HG02798 (cell line): ENCODE results near the gene RIN3.
"Not testable (repeated sequence)": the region's sequence is repeated elsewhere in the genome, so short reads cannot be mapped to it uniquely, and the experiment has no call there.

Experiments used
- ATAC-seq: cut with Tn5 transposase; IDR thresholded peaks from one replicate; pipeline ENCODE4 v1.9.1; 2021; ENCODE audit warnings: mild to moderate bottlenecking; ENCODE audit not compliant: unreplicated experiment, poor library complexity

The RIN3 gene

DNA sequence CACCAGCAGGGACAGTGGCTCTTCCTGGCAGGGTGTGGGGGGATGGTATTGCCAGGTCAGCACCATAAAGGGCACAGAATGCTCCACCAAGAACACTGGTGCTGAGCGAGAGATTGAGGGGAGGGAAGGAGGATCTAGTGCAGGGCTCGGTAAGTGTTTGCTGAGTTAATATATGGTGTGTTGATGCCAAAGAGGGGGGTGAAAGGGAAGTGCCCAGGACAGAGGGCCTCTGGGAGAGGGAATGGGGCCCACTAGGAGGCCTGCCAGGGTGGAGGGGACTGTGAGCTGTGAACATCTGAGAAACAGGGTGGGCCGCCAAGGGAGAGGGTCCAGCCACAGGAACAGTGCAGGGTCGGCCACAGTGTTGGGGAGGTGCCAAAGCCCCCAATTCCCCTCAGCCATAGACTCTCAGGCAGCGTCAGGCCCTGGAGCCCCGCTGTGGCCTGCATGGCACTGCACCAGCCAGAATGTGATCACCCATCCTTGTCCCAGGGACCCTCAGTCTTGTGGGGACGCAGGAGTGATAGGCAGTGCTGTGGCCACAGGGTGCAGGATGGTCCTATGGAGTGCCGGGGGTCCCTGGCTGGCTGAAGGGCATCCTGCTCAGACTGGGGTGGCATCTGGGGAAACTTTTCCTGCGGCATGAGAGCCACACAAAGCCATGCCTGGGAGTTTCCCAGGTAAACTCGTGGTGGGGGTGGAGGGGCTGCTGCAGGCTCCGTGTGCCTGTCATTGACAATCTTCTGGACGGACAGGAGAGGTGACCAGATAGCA, 11.9 kb downstream of the RIN3 start:
- no peak for ATAC-seq

DNA sequence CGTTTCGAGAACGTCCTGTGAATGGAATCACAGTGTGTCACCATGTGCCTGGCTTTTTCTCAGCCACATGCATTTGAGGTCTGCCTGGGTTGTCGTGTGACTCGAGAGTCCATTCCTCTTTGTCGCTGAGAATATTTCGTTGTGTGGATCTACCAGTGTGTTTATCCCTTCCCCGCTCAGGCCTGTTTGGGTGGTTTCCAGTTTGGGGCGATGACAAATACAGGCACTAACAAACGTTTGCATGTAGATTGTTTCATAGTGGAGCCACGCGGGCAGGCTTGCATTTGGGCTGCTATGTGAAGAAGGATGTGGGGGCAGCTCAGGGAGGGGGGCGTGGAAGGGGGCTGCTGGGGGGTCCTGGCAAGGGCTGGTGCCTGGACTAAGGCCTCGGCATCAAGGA, 14.1 kb downstream of the RIN3 start:
- ATAC-seq, result no peak

DNA sequence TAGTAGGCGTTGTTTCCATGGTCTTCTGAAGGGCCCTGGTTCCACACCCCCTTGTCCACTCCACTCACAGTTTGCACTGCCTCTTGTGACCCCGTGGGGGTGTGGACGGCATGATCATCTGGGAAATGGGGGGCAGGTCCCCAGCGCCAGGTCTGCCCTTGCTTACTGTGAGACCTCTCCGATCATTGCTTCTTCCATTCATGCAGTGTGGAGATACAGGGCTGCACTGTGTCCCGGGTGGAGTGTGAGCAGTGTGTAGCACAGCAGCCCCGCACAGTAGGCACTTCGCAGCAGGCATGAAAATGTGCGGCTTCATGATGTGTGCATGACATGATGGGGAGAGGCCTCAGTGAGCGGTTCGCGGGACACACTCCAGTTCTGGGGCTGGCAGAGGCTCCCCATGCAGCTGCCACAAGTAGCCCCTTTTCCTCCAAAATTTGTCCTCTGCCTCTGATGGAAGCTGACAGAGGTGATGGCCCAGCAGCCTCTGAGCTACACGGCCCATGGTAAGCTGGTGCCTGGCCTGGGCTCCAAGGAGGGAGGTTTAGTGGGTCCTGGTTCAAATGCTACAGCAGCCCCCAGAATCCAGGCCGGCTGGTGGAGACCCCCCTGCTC, 15.0 kb downstream of the RIN3 start:
- ATAC-seq, result no peak

DNA sequence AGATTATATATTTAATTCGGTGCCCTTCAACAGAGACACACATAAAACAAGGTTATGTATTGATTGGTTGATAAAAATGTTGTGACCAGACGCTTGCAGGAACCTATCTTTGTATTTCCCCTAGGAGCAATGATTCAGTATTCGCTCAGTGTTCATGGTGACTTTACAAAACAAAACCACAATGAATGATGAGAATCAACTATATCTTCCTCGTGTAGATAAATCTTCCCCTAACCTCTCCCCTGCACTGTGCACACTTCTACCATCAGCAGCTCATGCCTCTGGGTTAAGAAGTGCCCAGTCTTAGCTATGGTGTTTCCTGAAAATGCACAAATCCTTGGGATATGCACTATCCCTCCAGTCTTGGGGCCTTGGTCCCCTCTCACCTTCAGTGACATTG, 16.3 kb downstream of the RIN3 start:
- no peak for ATAC-seq

DNA sequence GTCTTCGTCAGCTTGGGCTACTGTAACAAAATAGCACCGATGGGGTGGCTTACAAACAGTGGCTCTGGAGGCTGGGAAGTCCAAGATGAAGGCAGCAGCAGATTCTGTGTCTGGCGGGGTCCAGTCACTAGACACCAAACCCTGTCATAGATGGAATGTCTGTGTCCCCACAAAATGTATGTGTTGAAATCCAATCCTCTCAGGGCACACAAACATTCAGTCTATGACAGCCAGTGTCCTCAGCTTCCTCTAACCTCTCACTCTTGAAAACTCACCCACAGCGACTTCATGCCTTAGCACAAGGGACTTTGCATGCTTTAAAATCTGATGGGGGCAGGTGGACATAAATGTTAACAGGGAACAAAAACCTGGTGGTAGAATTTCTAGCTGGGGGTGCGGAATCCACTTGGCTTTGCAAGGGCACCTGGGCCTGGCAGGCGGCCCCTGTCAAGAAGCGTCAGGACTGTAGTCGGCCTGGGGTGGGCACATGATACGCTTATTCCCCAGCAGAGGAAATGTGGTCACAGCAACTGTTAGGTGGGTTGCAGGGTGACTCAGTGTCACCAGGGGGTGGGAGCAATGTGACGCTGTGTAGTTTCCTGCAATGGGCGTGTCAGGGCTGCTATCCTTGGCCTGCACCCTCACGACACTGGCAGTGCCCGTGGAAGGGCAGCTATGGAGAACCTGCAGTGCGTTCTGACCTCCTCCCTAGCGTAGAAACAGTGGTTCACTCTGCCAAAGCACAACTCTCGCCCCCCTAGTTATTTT, 17.7 kb downstream of the RIN3 start:
- ATAC-seq, result peak; percentile 58

DNA sequence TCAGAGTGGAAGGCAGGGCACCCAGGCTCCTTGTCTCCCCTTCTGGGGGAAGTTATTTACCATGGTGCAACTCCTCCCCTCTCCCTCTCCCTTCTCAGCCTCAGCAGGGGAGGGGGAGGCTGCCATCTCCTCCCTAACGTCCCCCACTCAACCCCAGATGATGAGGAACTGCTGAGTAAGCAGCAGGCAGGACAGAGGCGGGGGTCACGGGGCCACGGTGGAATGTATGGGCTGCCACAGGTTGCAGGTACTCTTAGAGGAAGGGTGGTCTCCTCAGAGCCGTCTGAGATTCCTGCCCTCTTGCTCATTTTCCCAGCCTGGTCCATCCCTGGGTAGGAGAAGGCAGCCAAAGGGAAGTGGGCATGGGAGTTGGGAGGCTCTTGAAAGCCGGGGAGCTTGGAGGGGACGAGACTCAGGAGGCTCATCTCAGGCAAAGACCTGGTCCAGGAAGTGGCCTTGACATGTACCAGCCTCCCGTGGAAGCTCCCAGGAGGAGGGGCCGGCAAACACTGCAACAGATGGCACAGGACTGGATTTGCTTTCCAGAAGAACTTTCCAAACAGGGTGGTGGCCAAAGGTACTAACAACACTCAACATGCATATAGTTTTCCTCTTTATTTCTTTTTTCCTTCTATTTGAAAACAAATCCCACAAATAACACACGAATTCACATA, 19.0 kb downstream of the RIN3 start:
- no peak for ATAC-seq

DNA sequence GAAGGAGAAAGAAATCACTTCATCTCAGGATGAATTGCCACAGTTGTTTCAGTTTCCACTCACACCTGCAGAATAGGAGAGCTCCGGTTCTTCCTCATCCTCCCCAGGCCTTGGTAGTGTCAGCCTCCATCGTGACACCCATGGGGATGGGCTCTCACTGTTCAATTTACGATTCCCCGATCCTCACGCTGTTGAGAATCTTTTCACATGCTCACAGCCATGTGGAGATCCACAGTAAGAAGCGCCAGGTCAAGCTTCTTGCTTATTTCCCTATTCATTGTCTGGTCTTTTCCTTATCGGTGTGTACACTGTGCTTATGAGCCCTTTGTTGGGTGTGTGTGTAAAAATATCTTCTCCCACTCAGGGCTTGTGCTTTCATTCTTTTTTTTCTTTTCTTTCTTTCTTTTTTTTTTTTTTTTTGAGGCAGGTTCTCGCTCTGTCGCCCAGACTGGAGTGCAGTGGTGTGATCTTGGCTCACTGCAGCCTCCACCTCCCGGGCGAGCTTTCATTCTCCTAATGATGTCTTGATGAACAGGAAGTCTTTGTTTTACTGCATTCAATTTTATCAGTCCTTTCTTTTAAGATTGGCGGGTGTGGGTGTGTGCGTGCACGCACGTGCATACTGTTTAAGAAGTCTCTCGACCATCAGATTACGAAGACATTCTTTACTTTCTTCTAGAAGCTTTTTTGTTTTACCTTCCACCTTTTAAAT, 21.5 kb downstream of the RIN3 start:
- ATAC-seq, result no peak

DNA sequence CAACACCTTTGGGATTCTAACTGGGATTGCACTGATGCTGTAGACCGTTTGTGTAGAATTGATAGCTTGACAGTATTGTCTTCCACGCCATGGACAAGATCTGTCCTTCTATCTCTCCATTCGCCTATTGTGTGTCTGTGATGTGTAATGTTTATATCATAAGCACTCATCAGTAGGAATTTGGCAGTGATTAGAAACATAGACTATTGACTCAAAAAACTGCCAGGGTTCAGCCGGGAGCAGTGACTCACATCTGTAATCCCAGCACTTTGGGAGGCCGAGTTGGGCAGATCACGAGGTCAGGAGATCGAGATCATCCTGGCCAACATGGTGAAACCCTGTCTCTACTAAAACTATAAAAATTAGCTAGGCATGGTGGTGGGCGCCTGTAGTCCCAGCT, 22.6 kb downstream of the RIN3 start:
- ATAC-seq, result not testable (repeated sequence)

DNA sequence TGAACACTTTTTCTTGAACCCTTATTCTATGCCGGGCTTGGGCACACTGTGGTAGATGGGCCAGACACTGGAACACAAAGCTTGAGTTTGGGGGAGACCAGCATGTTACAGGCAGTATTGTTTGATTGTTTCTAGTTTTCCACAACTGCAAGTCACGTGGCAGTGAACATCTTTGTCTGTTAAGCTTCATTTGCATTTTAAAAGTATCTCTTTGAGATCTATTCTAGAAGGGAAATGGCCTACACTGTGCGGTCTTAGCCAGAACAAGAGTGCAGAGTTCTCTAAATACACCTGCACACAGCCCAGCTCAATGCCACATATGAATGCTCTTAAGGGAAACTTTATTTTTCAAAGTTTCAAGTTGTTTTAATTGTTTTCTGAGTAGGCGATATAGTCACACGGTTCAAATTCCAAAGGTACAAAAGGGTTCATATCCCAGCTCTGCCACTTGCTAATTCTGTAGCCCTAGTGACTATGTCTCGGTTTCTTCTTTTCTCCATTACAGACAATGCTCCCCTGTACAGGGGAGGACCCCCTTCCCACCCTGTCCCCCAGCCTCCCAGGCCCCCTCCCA, 24.9 kb downstream of the RIN3 start:
- ATAC-seq, result peak; percentile 88

DNA sequence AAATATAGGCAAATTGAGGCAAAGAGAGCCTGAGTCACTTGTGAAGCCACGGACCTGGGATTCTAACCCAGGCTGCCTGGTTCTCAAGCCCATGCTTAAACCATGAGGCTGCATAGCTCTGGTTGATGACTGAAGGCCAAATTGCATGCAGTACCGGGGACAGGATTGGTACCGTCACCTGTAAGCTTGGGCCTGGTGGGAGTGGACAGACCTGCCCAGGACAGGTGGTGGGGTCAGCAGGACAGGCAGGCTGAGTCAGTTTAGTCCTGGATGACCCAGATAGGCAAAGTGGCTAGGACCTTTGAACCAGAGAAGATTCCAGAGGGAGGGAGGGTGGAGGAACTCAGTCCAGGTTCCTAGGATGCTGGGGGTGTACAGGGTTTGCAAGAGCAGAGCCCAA, 25.8 kb downstream of the RIN3 start:
- ATAC-seq, result no peak

DNA sequence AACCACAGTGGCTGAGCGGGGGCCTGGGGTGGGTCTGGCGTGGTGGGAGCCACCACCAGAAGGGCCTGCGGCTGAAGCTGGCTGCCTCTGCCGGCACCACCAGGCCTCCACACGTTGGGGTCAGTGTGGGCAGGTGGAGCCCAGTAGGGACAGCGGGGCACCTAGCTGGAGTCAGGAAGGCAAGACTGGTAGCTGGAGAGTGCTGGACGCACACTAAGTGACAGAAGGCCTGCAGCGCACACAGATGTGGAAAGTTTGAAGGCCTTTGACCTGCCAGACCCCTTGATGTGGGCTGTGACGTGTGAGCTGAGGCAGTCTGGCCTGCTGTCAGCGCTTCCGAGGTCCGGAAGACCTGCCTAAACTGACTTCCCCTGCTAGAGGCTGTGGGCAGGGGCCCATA, 26.3 kb downstream of the RIN3 start:
- no peak for ATAC-seq

DNA sequence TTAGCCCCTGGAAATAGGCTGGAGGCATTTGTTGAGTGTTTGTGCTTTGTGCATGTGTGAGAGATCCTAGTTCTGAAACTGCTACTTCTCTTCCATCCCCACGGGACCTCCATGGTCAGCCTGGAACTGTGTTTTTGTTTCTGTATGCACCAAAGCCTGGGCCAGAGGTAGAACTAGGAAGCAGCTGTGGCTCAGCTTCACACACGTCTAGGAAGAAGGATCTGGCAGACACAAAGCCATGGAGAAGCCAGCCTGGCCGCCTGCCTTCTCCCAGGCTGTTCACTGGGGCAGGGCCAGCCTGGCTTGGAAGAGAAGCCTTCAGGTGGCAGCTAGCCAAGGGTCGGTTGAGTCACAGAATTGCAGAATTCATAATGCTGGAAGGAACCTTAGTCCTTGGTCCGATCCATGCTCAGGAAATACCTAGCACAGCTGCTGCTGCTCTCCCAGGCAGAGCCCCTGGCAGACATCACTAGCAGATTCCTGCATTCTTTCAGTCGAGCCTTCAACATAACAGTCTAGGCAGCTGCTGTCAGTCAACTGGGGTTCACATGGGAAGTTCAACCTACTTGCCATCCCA, 27.0 kb downstream of the RIN3 start:
- no peak for ATAC-seq

DNA sequence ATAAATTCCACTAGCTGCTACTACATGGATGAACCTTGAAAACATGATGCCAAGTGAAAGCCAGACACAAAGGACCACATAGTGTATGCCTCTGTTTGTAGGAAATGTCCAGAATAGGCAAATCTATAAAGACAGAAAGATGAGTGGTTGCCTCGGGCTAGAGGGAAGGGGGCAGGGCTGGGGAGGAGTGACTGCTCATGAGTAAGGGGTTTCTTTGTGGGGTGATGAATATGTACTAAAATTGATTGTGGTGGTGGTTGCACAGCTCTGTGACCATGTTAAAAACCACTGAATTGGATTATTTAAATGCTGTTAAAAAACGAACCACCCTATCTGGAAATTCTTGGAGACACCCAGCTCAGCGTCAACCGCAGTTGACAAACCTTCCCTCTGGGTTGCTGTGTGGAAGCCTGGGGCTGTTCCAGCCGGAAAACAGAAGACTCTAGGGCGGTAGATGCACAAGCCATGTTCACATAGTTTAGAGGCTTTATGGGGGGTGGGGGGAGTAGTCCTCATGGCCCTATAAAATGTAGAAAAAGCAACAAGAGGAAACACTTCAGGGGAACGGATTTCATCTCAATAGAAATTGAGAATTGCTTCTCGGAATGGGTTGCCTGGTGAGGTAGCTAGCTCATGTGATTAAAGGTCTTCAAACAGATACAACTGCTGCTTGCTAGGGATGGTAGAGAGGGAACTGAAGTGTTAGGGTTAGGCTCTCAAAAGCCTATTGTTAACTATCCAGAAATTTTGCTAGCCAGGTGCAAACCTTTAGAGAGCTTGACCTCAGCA, 29.4 kb downstream of the RIN3 start:
- ATAC-seq, result no peak

DNA sequence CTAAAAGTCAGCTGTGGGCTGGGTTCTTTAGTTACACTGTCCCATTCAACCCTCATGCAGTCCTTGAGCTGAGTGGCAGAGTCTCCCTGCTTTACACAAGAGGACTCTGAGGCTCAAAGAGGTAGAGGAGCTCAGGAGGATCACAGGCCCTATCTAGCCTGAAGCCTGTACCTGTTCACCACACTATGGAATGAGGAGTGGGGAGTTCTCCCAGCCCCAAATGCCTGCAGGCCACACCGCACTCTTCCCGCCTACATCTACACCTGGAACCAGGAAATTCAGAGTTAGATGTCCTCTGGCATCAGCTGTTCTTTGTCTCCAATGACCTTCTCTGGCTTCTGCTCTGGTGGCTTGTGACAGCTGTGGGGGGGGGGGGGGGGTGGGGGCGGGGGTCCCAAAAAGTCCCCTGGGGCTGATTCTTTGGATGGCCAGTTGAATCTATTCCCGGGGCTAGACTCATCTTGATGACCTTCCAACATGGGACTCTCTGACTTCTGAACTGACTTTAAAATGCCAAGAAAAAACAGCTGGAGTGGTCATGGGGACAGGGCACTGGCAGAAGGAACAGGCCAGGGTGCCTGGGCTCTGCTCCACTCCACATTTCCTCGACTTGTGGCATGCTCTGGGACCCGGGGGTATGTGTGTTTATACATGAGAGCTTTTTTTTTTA, 30.6 kb downstream of the RIN3 start:
- no peak for ATAC-seq

DNA sequence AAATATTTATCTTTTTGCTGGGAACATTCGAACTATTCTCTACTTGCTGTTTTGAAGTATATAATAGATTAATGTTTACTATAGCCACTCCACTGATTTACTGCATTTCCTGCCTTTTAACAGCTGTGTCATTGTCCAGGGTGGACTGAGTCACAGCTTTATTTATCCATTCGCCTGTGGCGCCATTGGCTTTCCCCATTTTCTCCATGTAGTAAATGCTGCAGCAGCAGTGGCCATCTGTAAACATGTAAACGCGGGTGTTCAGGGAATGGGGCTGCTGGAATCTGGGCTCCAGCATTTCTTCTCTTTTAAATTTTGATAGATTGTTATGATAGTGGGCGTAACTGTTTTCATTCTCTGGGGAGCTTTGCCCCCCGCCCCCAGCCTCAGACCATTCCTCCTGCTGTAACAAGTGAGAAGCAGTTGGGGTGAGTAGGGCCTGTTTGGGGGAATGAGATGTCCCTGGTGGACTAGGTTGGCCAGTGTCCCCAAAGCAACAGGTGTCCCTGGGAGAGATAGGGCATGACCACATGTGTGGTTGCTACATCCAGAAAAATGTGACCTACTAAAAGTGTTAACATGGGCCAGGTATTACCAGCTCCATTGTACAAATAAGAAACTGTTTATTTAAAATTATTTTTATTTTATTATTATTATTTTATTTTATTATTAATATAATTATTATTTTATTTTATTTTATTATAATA, 32.9 kb downstream of the RIN3 start:
- no peak for ATAC-seq

DNA sequence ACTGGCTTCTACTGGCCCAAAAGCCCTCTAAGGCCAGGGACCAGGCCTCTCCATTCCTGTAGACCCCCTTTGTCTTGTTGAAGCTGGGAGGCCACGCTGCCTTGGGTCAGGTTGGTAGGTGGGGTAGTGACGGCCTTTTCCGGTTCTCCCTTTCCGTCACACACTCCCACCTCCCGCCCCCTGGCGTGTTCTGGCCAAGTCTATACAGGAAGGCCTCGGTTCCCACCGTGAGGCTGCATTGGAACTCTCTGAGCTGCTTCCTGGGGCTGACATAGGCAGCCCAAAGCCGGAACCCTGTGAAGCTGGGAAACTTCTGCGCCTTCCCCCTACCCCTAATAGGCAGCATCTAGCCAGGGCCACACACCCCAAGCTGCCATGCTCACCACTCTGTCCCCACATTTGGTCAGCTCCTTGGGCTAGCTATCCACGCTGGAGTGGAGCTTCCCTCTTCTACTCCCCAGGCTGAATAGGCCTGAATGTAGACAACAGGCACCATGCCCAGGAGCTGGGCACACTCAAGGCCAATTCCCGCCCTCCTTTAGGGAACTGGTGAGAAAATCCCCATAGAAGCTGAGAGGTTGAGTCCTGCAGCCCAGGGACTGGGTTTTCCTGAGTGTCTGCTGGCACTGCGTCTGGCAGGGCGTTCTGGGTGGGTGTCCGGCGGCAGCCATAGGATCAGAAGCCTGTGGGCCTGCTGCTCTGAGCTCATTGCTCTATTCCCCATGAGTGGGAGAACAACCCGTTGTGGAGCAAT, 35.7 kb downstream of the RIN3 start:
- no peak for ATAC-seq

DNA sequence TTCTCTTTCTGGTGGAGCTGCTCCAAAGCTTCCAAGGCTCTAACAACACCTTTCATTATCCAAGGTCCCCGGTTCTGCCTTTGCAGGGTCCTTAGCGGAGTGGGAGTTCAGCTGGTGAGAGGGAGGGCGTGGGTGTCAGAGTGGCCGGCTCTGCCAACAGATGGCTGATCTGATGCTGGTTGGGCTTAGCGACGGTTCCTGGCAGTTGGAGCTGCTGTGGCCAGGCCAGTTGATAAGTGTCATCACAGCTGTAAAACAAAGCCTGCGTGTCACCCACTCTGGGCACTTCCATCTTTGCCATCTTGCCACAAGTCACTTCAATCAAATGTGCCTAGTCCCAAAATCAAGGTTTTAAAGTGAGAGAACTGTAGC, 36.3 kb downstream of the RIN3 start:
- no peak for ATAC-seq
